ENCODE results near the gene KIF13A.

- TF ChIP-seq POLR2A (IDR thresholded peaks at IDR 0.05) (no peak), CTCF (IDR thresholded peaks at IDR 0.05) (no peak)
Measured at GRCh38 chr6:17836293-17836692, 151.1 kb downstream of the KIF13A start.
